Esophagus (tissue), 2 donors: Measurements from ENCODE around the gene EPHB6. TPM values are rescaled to one million over a fixed set of nuclear protein-coding genes. Genes with fewer than 3 reads are reported as not detected.

Experiments used
- H3K27ac ChIP-seq, 2 donors: one replicate each; pipeline ENCODE4 v1.5.1; 2013; ENCODE audit warnings: low read depth in 2 of 2, mild to moderate bottlenecking in 2 of 2, inconsistent platforms in 1 of 2, low read length in 1 of 2, moderate library complexity in 1 of 2
- H3K27me3 ChIP-seq, 2 donors: one replicate each; pipeline ENCODE4 v1.6.1; 2013; ENCODE audit warnings: low read length in 2 of 2, control low read depth in 1 of 2, mild to moderate bottlenecking in 1 of 2; ENCODE audit not compliant: insufficient read depth in 2 of 2, control insufficient read depth in 1 of 2
- H3K36me3 ChIP-seq, 2 donors: one replicate each; pipeline ENCODE4 v1.6.1; 2013; ENCODE audit warnings: low read length in 1 of 2; ENCODE audit not compliant: control insufficient read depth in 2 of 2, insufficient read depth in 2 of 2
- H3K4me1 ChIP-seq, 2 donors: one replicate each; pipeline ENCODE4 v1.6.1; 2013; ENCODE audit warnings: low read length in 1 of 2; ENCODE audit not compliant: control insufficient read depth in 2 of 2, insufficient read depth in 2 of 2
- H3K4me3 ChIP-seq, 2 donors: one replicate each; pipeline ENCODE4 v1.5.1; 2013; ENCODE audit warnings: low read length in 2 of 2, mild to moderate bottlenecking in 2 of 2, low read depth in 1 of 2, moderate library complexity in 1 of 2
- H3K9me3 ChIP-seq, 2 donors: one replicate each; pipeline ENCODE4 v1.6.1; 2013; ENCODE audit warnings: mild to moderate bottlenecking in 2 of 2, low read depth in 1 of 2, low read length in 1 of 2, moderate library complexity in 1 of 2; ENCODE audit not compliant: control insufficient read depth in 2 of 2, insufficient read depth in 1 of 2
- WGBS, 2 donors: extraction: QIAGEN DNeasy Blood & Tissue Kit; methylation state at CpG; one replicate each; pipeline ENCODE4 v1.1.7; 2013; 5-methylcytosine and 5-hydroxymethylcytosine counted together
- polyA plus RNA-seq, 2 donors: library from polyadenylated mRNA; stranded (reverse); fragments of 200-250 nt; gene quantifications; one replicate each; pipeline ENCODE4 v1.2.3, GENCODE V29; 2013
- donor health status: healthy with polysubstance abuse.
- donor health status: Bipolar disorder and iron deficiency.

The EPHB6 gene
- polyA plus RNA-seq, 2 donors: 17.0 to 33.3 TPM

- H3K27ac ChIP-seq: peak overlapping the region; percentile 38 to 54
- no peaks in the 10 kb centered on the region for H3K36me3 ChIP-seq
- no peaks in the 10 kb centered on the region for H3K27me3 ChIP-seq
- H3K4me1 ChIP-seq: peaks cover 0 to 3% of the 10 kb centered on the region in 2 donors
- no peaks in the 10 kb centered on the region for H3K9me3 ChIP-seq
- 49 to 59% methylated on average over 15 of the region's 15 CpGs for WGBS, 2 donors
- H3K4me3 ChIP-seq: peak overlapping the region in 1 of 2 donors; percentile 3
Measured at GRCh38 chr7:142901426-142902259, 46.8 kb downstream of the EPHB6 start.

DNA sequence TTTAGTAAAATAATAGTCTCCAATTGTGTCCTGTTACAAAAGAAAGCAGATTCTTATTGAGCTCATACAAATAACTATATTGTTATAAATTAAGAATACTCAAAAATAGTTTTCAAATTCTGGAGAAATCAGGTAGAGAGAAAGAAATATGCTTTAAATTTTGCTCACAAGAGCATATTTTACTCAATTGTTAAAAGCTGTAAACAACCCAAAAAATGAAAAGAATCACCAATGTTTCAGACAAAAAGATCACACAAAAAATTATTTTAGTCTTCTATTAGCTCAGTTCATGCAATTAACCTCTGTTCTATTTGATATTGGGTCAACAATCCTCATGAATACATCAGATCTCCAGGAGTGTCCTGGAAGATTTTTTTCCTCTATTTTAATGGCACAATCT, 49.3 kb downstream of the EPHB6 start:
- Histone ChIP-seq H3K9me3 (no peaks in the 10 kb centered on the region), H3K27me3 (no peaks in the 10 kb centered on the region), H3K36me3 (no peaks in the 10 kb centered on the region), H3K4me3 (no peak overlapping the region), H3K27ac (no peak overlapping the region), H3K4me1 (no peaks in the 10 kb centered on the region)

- Histone ChIP-seq H3K9me3 (no peaks in the 10 kb centered on the region), H3K4me1 (peaks cover 0 to 4% of the 10 kb centered on the region in 2 donors), H3K36me3 (no peaks in the 10 kb centered on the region), H3K27me3 (no peaks in the 10 kb centered on the region), H3K4me3 (no peak overlapping the region), H3K27ac (no peak overlapping the region)
- WGBS, 2 donors: 88% methylated on average over 2 of the region's 2 CpGs
Measured at GRCh38 chr7:142905759-142906158, 50.9 kb downstream of the EPHB6 start.

DNA sequence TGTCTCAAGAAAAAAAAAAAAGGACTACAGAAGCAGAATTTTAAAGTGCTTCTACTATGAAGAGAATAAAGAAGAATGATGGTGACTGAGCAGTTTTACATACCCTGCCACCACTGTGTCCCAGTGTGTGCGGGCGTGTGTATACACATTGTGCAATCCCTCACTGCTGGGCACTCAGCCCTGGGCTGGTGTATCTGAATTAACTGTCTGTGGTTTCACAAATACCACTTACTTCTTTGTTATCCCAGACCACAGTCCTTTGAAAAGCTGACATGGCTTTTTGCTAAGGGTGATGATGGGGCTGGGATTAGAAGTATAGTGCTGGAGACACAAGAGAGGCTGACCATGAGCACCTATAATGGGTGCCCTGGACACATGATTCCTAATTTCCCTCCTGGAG, 51.8 kb downstream of the EPHB6 start:
- Histone ChIP-seq H3K36me3 (no peaks in the 10 kb centered on the region), H3K4me1 (peaks cover 0 to 4% of the 10 kb centered on the region in 2 donors), H3K27ac (no peak overlapping the region), H3K27me3 (no peaks in the 10 kb centered on the region), H3K4me3 (no peak overlapping the region), H3K9me3 (no peaks in the 10 kb centered on the region)
- WGBS, 2 donors: 85 to 87% methylated on average over 2 of the region's 2 CpGs

DNA sequence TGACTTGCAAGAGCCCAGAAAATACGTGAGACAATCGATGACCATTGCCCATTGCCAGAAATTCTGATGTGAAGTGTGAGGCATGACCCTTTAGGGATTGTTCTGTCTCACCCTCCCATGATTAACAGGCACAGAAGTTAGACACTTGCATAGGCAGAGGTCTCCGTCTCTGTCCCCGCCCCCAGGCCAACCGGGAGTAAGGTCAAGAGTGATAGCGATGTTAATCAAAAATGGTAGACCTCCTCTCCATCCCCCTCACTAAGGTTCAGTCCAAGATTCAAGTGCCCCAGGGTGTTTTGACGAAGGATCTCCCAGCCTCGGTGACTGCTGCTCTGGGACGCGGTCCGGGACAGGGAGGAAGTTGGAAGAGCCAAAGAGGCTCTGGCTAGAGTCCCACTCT, 53.4 kb downstream of the EPHB6 start:
- H3K4me3 ChIP-seq: no peak overlapping the region
- H3K27ac ChIP-seq: no peak overlapping the region
- no peaks in the 10 kb centered on the region for H3K9me3 ChIP-seq
- no peaks in the 10 kb centered on the region for H3K36me3 ChIP-seq
- 69 to 79% methylated on average over 11 of the region's 11 CpGs for whole genome bisulfite sequencing, 2 donors
- no peaks in the 10 kb centered on the region for H3K27me3 ChIP-seq
- peaks cover 0 to 4% of the 10 kb centered on the region in 2 donors for H3K4me1 ChIP-seq

- WGBS, 2 donors: 64 to 80% methylated on average over 21 of the region's 21 CpGs
- Histone ChIP-seq H3K27me3 (no peaks in the 10 kb centered on the region), H3K27ac (no peak overlapping the region), H3K4me3 (no peak overlapping the region), H3K9me3 (no peaks in the 10 kb centered on the region), H3K36me3 (no peaks in the 10 kb centered on the region), H3K4me1 (peaks cover 0 to 4% of the 10 kb centered on the region in 2 donors)
Measured at GRCh38 chr7:142908921-142909890, 54.3 kb downstream of the EPHB6 start.

DNA sequence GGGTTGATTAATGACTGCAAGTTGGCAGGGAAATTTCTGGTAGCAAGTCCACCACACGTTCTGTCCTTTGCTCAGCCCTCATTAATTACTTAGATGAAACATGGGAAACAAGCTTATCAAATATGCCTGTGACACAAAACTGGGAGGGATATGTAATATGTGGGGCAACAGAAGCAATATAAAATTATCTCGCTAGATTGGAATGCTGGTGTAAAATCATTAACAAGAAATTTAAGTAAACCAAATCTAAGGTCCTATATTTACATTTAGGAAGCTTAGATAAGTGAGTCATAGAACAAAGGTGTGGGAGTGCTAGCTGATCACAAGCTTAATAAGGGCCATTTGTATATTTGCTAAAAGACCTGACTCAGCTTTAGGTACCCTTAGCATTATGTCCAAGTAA, 55.2 kb downstream of the EPHB6 start:
- Histone ChIP-seq H3K9me3 (no peaks in the 10 kb centered on the region), H3K27me3 (no peaks in the 10 kb centered on the region), H3K4me1 (peaks cover 0 to 4% of the 10 kb centered on the region in 2 donors), H3K36me3 (no peaks in the 10 kb centered on the region), H3K27ac (no peak overlapping the region), H3K4me3 (no peak overlapping the region)
- 34 to 35% methylated on average over 2 of the region's 2 CpGs for WGBS, 2 donors

- Histone ChIP-seq H3K27me3 (no peaks in the 10 kb centered on the region), H3K27ac (no peak overlapping the region), H3K4me1 (peaks cover 0 to 4% of the 10 kb centered on the region in 2 donors), H3K9me3 (no peaks in the 10 kb centered on the region), H3K4me3 (no peak overlapping the region), H3K36me3 (no peaks in the 10 kb centered on the region)
- WGBS, 2 donors: 66 to 72% methylated on average over 2 of the region's 2 CpGs
Measured at GRCh38 chr7:142910481-142910880, 55.6 kb downstream of the EPHB6 start.

DNA sequence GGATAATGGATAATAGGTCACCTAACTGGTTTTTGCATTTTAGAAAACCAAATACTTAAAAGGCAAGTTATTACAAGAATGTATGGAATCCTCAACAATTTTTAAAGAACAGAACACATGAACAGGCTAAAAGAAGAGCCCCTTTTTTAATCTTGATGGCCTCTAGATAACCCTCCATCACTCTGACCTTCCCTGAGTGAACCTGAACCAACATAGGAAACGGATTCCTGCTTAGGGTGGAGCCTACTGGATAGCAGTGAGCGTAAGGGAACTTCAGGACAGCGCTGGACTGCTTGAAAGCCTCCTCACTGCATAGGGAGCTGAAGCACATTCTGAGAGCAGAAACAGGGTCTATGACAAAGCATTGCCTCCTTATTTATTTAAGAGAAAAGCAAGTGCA, 58.2 kb downstream of the EPHB6 start:
- no peaks in the 10 kb centered on the region for H3K36me3 ChIP-seq
- no peak overlapping the region for H3K27ac ChIP-seq
- no peaks in the 10 kb centered on the region for H3K27me3 ChIP-seq
- 45 to 56% methylated on average over 3 of the region's 3 CpGs for WGBS, 2 donors
- no peaks in the 10 kb centered on the region for H3K9me3 ChIP-seq
- no peak overlapping the region for H3K4me3 ChIP-seq
- peaks cover 0 to 4% of the 10 kb centered on the region in 2 donors for H3K4me1 ChIP-seq
